GM21423 (cell line): ENCODE measurements around the gene EIPR1.

ENCODE experiments used
- ATAC-seq: cut with Tn5 transposase; IDR thresholded peaks from one replicate; pipeline ENCODE4 v1.9.1; 2021; ENCODE audit warnings: mild to moderate bottlenecking, moderate library complexity; ENCODE audit not compliant: unreplicated experiment

The EIPR1 gene

GRCh38 chr2:3223080-3223923 lies 154.3 kb downstream of the EIPR1 start:
- ATAC-seq = peak; percentile 95

GRCh38 chr2:3222636-3223035 lies 155.0 kb downstream of the EIPR1 start:
- ATAC-seq = peak; percentile 50

GRCh38 chr2:3219536-3219935 lies 158.1 kb downstream of the EIPR1 start:
- ATAC-seq = no peak

GRCh38 chr2:3217646-3218045 lies 160.0 kb downstream of the EIPR1 start:
- no peak for ATAC-seq

- no peak for ATAC-seq
Measured at GRCh38 chr2:3216841-3217495, 160.7 kb downstream of the EIPR1 start.

GRCh38 chr2:3214806-3215404 lies 162.7 kb downstream of the EIPR1 start:
- no peak for ATAC-seq

- ATAC-seq = no peak
Measured at GRCh38 chr2:3214065-3214464, 163.6 kb downstream of the EIPR1 start.

- ATAC-seq = no peak
Measured at GRCh38 chr2:3212984-3213383, 164.6 kb downstream of the EIPR1 start.

GRCh38 chr2:3212061-3212362 lies 165.6 kb downstream of the EIPR1 start:
- ATAC-seq = no peak

- no peak for ATAC-seq
Measured at GRCh38 chr2:3211256-3212060, 166.2 kb downstream of the EIPR1 start.

- no peak for ATAC-seq
Measured at GRCh38 chr2:3210257-3210656, 167.4 kb downstream of the EIPR1 start.

GRCh38 chr2:3209258-3209657 lies 168.4 kb downstream of the EIPR1 start:
- ATAC-seq = no peak

GRCh38 chr2:3208591-3208990 lies 169.0 kb downstream of the EIPR1 start:
- no peak for ATAC-seq

- ATAC-seq = no peak
Measured at GRCh38 chr2:3208179-3208578, 169.4 kb downstream of the EIPR1 start.

GRCh38 chr2:3207091-3207491 lies 170.5 kb downstream of the EIPR1 start:
- no peak for ATAC-seq

GRCh38 chr2:3205845-3206244 lies 171.8 kb downstream of the EIPR1 start:
- ATAC-seq = no peak

- no peak for ATAC-seq
Measured at GRCh38 chr2:3204031-3204821, 173.4 kb downstream of the EIPR1 start.

- ATAC-seq = no peak
Measured at GRCh38 chr2:3203497-3204019, 174.1 kb downstream of the EIPR1 start.

GRCh38 chr2:3202926-3203325 lies 174.7 kb downstream of the EIPR1 start:
- ATAC-seq = no peak

- ATAC-seq = no peak
Measured at GRCh38 chr2:3201281-3201680, 176.3 kb downstream of the EIPR1 start.
